SK-N-SH (cell line): ENCODE measurements around the gene UGT1A3. TPM values are rescaled to one million over a fixed set of nuclear protein-coding genes. Genes with fewer than 3 reads are reported as not detected.

Experiments used
- CTCF ChIA-PET: fragments of 300-600, 350-600 bp; formaldehyde crosslinking; extraction: SDS; loops from one replicate; lab custom pipeline; 2021; lab: Yijun Ruan, JAX
- POLR2A ChIA-PET: fragments of 350-600 bp; sonication (Branson Sonifier 250); formaldehyde crosslinking; extraction: SDS; loops from one replicate; lab custom pipeline; 2020; ENCODE audit warnings: antibody characterized with exemption, inconsistent platforms; lab: Yijun Ruan, JAX
- DNase-seq: peaks from one replicate; pipeline ENCODE4 v3.0.0; 2012
- H2AFZ ChIP-seq: fragments of 200-600 bp; sonication (generic); 2 replicates; pipeline ENCODE4 v1.8.1; 2016; ENCODE audit warnings: antibody characterized with exemption, mild to moderate bottlenecking, low read depth
- H3F3A ChIP-seq: fragments of 200-600 bp; sonication (generic); replicated peaks from 2 replicates; pipeline ENCODE3; 2016; ENCODE audit warnings: antibody characterized with exemption, mild to moderate bottlenecking; ENCODE audit not compliant: insufficient read depth
- H3K27ac ChIP-seq, 2 experiments: fragments of 200-500 bp in 1 of 2; fragments of 200-600 bp in 1 of 2; sonication (Bioruptor generic) in 1 of 2; sonication (generic), shearing (Covaris generic) in 1 of 2; 2 replicates each; pipeline versions ENCODE4 v1.5.1 to v1.6.1; 2014 to 2016; ENCODE audit warnings: low read depth in 2 of 2, inconsistent platforms in 1 of 2, low read length in 1 of 2, mild to moderate bottlenecking in 1 of 2, mixed read lengths in 1 of 2
- H3K27me3 ChIP-seq: fragments of 200-600 bp; sonication (generic), shearing (Covaris generic); 2 replicates; pipeline ENCODE4 v1.6.1; 2016; ENCODE audit warnings: mixed run types; ENCODE audit not compliant: insufficient read depth
- H3K36me3 ChIP-seq, 2 experiments: fragments of 200-500 bp in 1 of 2; fragments of 200-600 bp in 1 of 2; sonication (Bioruptor generic) in 1 of 2; sonication (generic) in 1 of 2; replicated peaks in 1 of 2; 2 replicates each; pipeline versions ENCODE3 to v1.5.1; 2014 to 2016; ENCODE audit warnings: low read length in 1 of 2, mild to moderate bottlenecking in 1 of 2; ENCODE audit not compliant: insufficient read depth in 2 of 2, control insufficient read depth in 1 of 2
- H3K4me1 ChIP-seq, 2 experiments: fragments of 200-500 bp in 1 of 2; fragments of 200-600 bp in 1 of 2; sonication (Bioruptor generic) in 1 of 2; sonication (generic), shearing (Covaris generic) in 1 of 2; 2 replicates each; pipeline versions ENCODE4 v1.5.1 to v1.6.1; 2014 to 2016; ENCODE audit warnings: low read depth in 1 of 2, low read length in 1 of 2, mixed run types in 1 of 2; ENCODE audit not compliant: insufficient read depth in 2 of 2, control insufficient read depth in 1 of 2
- H3K4me2 ChIP-seq: fragments of 200-600 bp; sonication (generic), shearing (Covaris generic); 2 replicates; pipeline ENCODE4 v1.6.1; 2017; ENCODE audit warnings: mixed run types
- H3K4me3 ChIP-seq, 2 experiments: fragments of 200-500 bp in 1 of 2; fragments of 200-600 bp in 1 of 2; sonication (Bioruptor generic) in 1 of 2; sonication (generic), shearing (Covaris generic) in 1 of 2; 2 replicates each; pipeline versions ENCODE4 v1.5.1 to v1.8.1; 2014 to 2016; ENCODE audit warnings: low read depth in 2 of 2, inconsistent platforms in 1 of 2, low read length in 1 of 2, mild to moderate bottlenecking in 1 of 2, mixed read lengths in 1 of 2, moderate library complexity in 1 of 2
- H3K79me2 ChIP-seq: fragments of 200-600 bp; sonication (generic); 2 replicates; pipeline ENCODE4 v1.8.1; 2017; ENCODE audit warnings: mild to moderate bottlenecking; ENCODE audit not compliant: insufficient read depth
- H3K9ac ChIP-seq: fragments of 200-600 bp; sonication (generic); 2 replicates; pipeline ENCODE4 v1.6.1; 2017; ENCODE audit warnings: mixed run types
- H3K9me2 ChIP-seq: fragments of 200-600 bp; sonication (generic); 2 replicates; pipeline ENCODE4 v1.6.1; 2017; ENCODE audit warnings: mixed run types
- H3K9me3 ChIP-seq: fragments of 200-600 bp; sonication (generic); 2 replicates; pipeline ENCODE4 v1.6.1; 2017; ENCODE audit warnings: mixed run types, mild to moderate bottlenecking, moderate library complexity
- H4K20me1 ChIP-seq: fragments of 200-600 bp; sonication (generic); 2 replicates; pipeline ENCODE4 v1.6.1; 2017; ENCODE audit warnings: mild to moderate bottlenecking, mixed run types; ENCODE audit not compliant: insufficient read depth
- CTCF ChIP-seq: fragments of 200-600 bp; sonication (generic); IDR thresholded peaks from 2 replicates; pipeline ENCODE4 v1.6.1; 2017; ENCODE audit warnings: antibody characterized with exemption, mild to moderate bottlenecking, moderate library complexity
- EP300 ChIP-seq, 2 experiments: IDR thresholded peaks; 2 replicates each; pipeline versions ENCODE4 v1.4.0 to v1.6.1; 2012; ENCODE audit warnings: borderline replicate concordance in 1 of 2, low read depth in 1 of 2, low read length in 1 of 2
- EZH2phosphoT487 ChIP-seq: fragments of 200-600 bp; sonication (generic); IDR thresholded peaks from 2 replicates; pipeline ENCODE4 v1.6.1; 2017; ENCODE audit warnings: low read depth, mixed run types, mild to moderate bottlenecking, antibody characterized with exemption, moderate library complexity, borderline replicate concordance
- FOXM1 ChIP-seq: IDR thresholded peaks from 2 replicates; pipeline ENCODE4 v1.4.0; 2012; ENCODE audit warnings: low read depth, mild to moderate bottlenecking
- GABPA ChIP-seq: IDR thresholded peaks from 2 replicates; pipeline ENCODE4 v1.4.0; 2012; ENCODE audit warnings: low read depth, mild to moderate bottlenecking
- GATA2 ChIP-seq: sonication (generic); formaldehyde crosslinking; IDR thresholded peaks from 2 replicates; pipeline ENCODE4 v1.5.0; 2020; ENCODE audit warnings: mild to moderate bottlenecking, missing genetic modification reagents
- JUND ChIP-seq: IDR thresholded peaks from 2 replicates; pipeline ENCODE4 v1.4.0; 2012
- MAX ChIP-seq: IDR thresholded peaks from 2 replicates; pipeline ENCODE4 v1.4.0; 2012; ENCODE audit warnings: low read depth
- MEF2A ChIP-seq: IDR thresholded peaks from 2 replicates; pipeline ENCODE4 v1.4.0; 2012; ENCODE audit warnings: low read depth, borderline replicate concordance
- MXI1 ChIP-seq: IDR thresholded peaks from 2 replicates; pipeline ENCODE4 v1.6.1; 2012; ENCODE audit warnings: mild to moderate bottlenecking, low read depth, low read length, improper control_type of control experiment
- NFIC ChIP-seq: IDR thresholded peaks from 2 replicates; pipeline ENCODE4 v1.4.0; 2012; ENCODE audit warnings: borderline replicate concordance
- NRF1 ChIP-seq: IDR thresholded peaks from 2 replicates; pipeline ENCODE4 v1.6.1; 2012; ENCODE audit warnings: low read depth, mild to moderate bottlenecking, low read length
- RAD21 ChIP-seq: IDR thresholded peaks from 2 replicates; pipeline ENCODE4 v1.6.1; 2012; ENCODE audit warnings: mild to moderate bottlenecking, low read length
- RCOR1 ChIP-seq: fragments of 150-350 bp; IDR thresholded peaks from 2 replicates; pipeline ENCODE4 v1.6.1; 2017; ENCODE audit warnings: antibody characterized with exemption, low read length
- RFX5 ChIP-seq: IDR thresholded peaks from 2 replicates; pipeline ENCODE4 v1.6.1; 2012; ENCODE audit warnings: mild to moderate bottlenecking, improper control_type of control experiment, low read length
- RXRA ChIP-seq: IDR thresholded peaks from 2 replicates; pipeline ENCODE4 v1.4.0; 2012; ENCODE audit warnings: low read depth, mild to moderate bottlenecking, borderline replicate concordance
- SIN3A ChIP-seq: IDR thresholded peaks from 2 replicates; pipeline ENCODE4 v1.6.1; 2012; ENCODE audit warnings: low read depth, mild to moderate bottlenecking, low read length, moderate library complexity, borderline replicate concordance
- SMC3 ChIP-seq: IDR thresholded peaks from 2 replicates; pipeline ENCODE4 v1.6.1; 2012; ENCODE audit warnings: low read depth, low read length, improper control_type of control experiment
- TEAD4 ChIP-seq: IDR thresholded peaks from 2 replicates; pipeline ENCODE4 v1.4.0; 2012; ENCODE audit warnings: mild to moderate bottlenecking, borderline replicate concordance; ENCODE audit not compliant: insufficient read depth
- USF1 ChIP-seq: IDR thresholded peaks from 2 replicates; pipeline ENCODE4 v1.4.0; 2012; ENCODE audit warnings: low read depth, borderline replicate concordance
- YY1 ChIP-seq: IDR thresholded peaks from 2 replicates; pipeline ENCODE4 v1.4.0; 2012; ENCODE audit warnings: low read depth, mild to moderate bottlenecking
- WGBS: methylation state at CpG from one replicate; pipeline ENCODE4 v1.1.6; 2017; ENCODE audit warnings: low lambda C conversion rate; 5-methylcytosine and 5-hydroxymethylcytosine counted together
- polyA plus RNA-seq, 3 experiments: library from polyadenylated mRNA; depleted of rRNA; stranded (reverse); fragments of >200 nt; gene quantifications; 2 replicates each; pipeline ENCODE4 v1.2.3, GENCODE V29; 2012

The UGT1A3 gene
- polyA plus RNA-seq, 1 of the 3 experiments (the other 2 are of a cell fraction) = not detected

- TF ChIP-seq CTCF = no peak
- no peak for TF ChIP-seq YY1
- no peak for TF ChIP-seq RCOR1
- TF ChIP-seq RXRA = no peak
- no peak for TF ChIP-seq GABPA
- TF ChIP-seq MXI1 = no peak
- no peak for TF ChIP-seq USF1
- no peak for TF ChIP-seq EZH2phosphoT487
Observed at GRCh38 chr2:233764264-233764663, 35.4 kb downstream of the UGT1A3 start (continued).

GRCh38 chr2:233764761-233765160 is 35.9 kb downstream of the UGT1A3 start:
- DNase-seq = no peak
- H3K9me3 ChIP-seq = no peaks in the 10 kb centered on the region
- no peak overlapping the region for H3K4me3 ChIP-seq
- H3F3A ChIP-seq = no peaks in the 10 kb centered on the region
- no peak overlapping the region for H3K9ac ChIP-seq
- H4K20me1 ChIP-seq = no peaks in the 10 kb centered on the region
- H3K9me2 ChIP-seq = no peaks in the 10 kb centered on the region
- H3K4me1 ChIP-seq = no peaks in the 10 kb centered on the region
- no peak overlapping the region for H3K4me2 ChIP-seq
- CTCF ChIA-PET = no interaction called here
- 22% methylated on average over 2 of the region's 3 CpGs for WGBS
- TF ChIP-seq NRF1 (no peak), MAX (no peak), TEAD4 (no peak), EZH2phosphoT487 (no peak), GATA2 (CRISPR knock-in tag) (no peak), MEF2A (no peak)
- H3K36me3 ChIP-seq = no peaks in the 10 kb centered on the region
- H3K79me2 ChIP-seq = no peaks in the 10 kb centered on the region
- no peak overlapping the region for H3K27ac ChIP-seq
- POLR2A ChIA-PET = no interaction called here
- no peak overlapping the region for H2AFZ ChIP-seq
- H3K27me3 ChIP-seq = no peaks in the 10 kb centered on the region

- no peak for DNase-seq
- TF ChIP-seq RAD21 (no peak), USF1 (no peak), SIN3A (no peak), FOXM1 (no peak), EZH2phosphoT487 (no peak), MXI1 (no peak), NRF1 (no peak), EP300 (IDR thresholded peaks at IDR 0.05; ENCODE audit: borderline replicate concordance in 1 of 2, low read depth in 1 of 2, low read length in 1 of 2) (no peak), MEF2A (no peak), JUND (no peak), TEAD4 (no peak), MAX (no peak), GATA2 (CRISPR knock-in tag) (no peak), NFIC (no peak), RFX5 (no peak), SMC3 (no peak)
- H3K79me2 ChIP-seq = no peaks in the 10 kb centered on the region
- H3K4me3 ChIP-seq = no peak overlapping the region; a peak in 1 of 4 replicates
- no peak overlapping the region for H3K9ac ChIP-seq
- H3K4me1 ChIP-seq = no peaks in the 10 kb centered on the region
- H3K27ac ChIP-seq = no peak overlapping the region
- 43% methylated on average over 4 of the region's 4 CpGs for WGBS
- no peaks in the 10 kb centered on the region for H3K36me3 ChIP-seq
- CTCF ChIA-PET = no interaction called here
- no peaks in the 10 kb centered on the region for H3K27me3 ChIP-seq
- no peak overlapping the region for H3K4me2 ChIP-seq
- H3K9me2 ChIP-seq = no peaks in the 10 kb centered on the region
- no peak overlapping the region for H2AFZ ChIP-seq
- no peaks in the 10 kb centered on the region for H4K20me1 ChIP-seq
- POLR2A ChIA-PET = no interaction called here
- H3F3A ChIP-seq = no peaks in the 10 kb centered on the region
- no peaks in the 10 kb centered on the region for H3K9me3 ChIP-seq
Observed at GRCh38 chr2:233766416-233766815, 37.6 kb downstream of the UGT1A3 start.
